AG04450 (cell line): ENCODE results near the gene EHBP1. TPM values are rescaled to one million over a fixed set of nuclear protein-coding genes. Genes with fewer than 3 reads are reported as not detected.
A peak's percentile ranks its signal among the peaks of the same experiment; 100 is the strongest.

Experiments
- CTCF ChIA-PET: fragments of 300-600, 350-600 bp; formaldehyde crosslinking; extraction: SDS; loops from one replicate; lab custom pipeline; 2022; ENCODE audit warnings: antibody characterized with exemption, inconsistent platforms; lab: Charles Lee
- POLR2A ChIA-PET: fragments of 350-600 bp; formaldehyde crosslinking; extraction: SDS; loops from one replicate; lab custom pipeline; 2021; ENCODE audit warnings: antibody characterized with exemption, inconsistent platforms; lab: Yijun Ruan, JAX
- DNase-seq: peaks from one replicate; pipeline ENCODE4 v3.0.0-alpha.2; 2011; ENCODE audit warnings: low read depth, low spot score
- H3K27ac ChIP-seq: one replicate; pipeline ENCODE4 v1.5.1; 2012; ENCODE audit warnings: low read depth, low read length, control low read depth
- H3K27me3 ChIP-seq: one replicate; pipeline ENCODE4 v1.6.0; 2012; ENCODE audit warnings: low read length; ENCODE audit not compliant: control insufficient read depth, insufficient read depth
- H3K4me3 ChIP-seq: 2 replicates; pipeline ENCODE4 v1.5.1; 2011; ENCODE audit warnings: mild to moderate bottlenecking, low read depth, low read length, control low read depth
- H3K9me3 ChIP-seq: 2 replicates; pipeline ENCODE4 v1.5.1; 2012; ENCODE audit warnings: low read length; ENCODE audit not compliant: control insufficient read depth, insufficient read depth
- polyA plus RNA-seq: library from polyadenylated mRNA; depleted of rRNA; stranded (reverse); fragments of >200 nt; gene quantifications from 2 replicates; pipeline ENCODE4 v1.2.3, GENCODE V29; 2011
- TF ChIP-seq, protein P1 (sequence below): IDR thresholded peaks from 2 replicates; pipeline ENCODE4 v1.5.1; 2011; ENCODE audit warnings: low read depth, low read length, control low read depth, inconsistent platforms

Gene EHBP1
- polyA plus RNA-seq, 1 experiment, result 68.6 TPM

- DNase-seq, result no peak
- peaks cover 72% of the 10 kb centered on the region for H3K27me3 ChIP-seq
- H3K9me3 ChIP-seq, result peaks cover 51% of the 10 kb centered on the region
- ChIA-PET CTCF (interaction anchor here (0.6 kb wide), 2 partner anchors 222 to 1151 kb away, joined by 3 to 5 read pairs; no protein-coding TSS in a partner anchor), POLR2A (no interaction called here)
- peak overlapping the region; percentile 51 for H3K4me3 ChIP-seq
- no peak overlapping the region for H3K27ac ChIP-seq
- TF ChIP-seq, protein P1, sequence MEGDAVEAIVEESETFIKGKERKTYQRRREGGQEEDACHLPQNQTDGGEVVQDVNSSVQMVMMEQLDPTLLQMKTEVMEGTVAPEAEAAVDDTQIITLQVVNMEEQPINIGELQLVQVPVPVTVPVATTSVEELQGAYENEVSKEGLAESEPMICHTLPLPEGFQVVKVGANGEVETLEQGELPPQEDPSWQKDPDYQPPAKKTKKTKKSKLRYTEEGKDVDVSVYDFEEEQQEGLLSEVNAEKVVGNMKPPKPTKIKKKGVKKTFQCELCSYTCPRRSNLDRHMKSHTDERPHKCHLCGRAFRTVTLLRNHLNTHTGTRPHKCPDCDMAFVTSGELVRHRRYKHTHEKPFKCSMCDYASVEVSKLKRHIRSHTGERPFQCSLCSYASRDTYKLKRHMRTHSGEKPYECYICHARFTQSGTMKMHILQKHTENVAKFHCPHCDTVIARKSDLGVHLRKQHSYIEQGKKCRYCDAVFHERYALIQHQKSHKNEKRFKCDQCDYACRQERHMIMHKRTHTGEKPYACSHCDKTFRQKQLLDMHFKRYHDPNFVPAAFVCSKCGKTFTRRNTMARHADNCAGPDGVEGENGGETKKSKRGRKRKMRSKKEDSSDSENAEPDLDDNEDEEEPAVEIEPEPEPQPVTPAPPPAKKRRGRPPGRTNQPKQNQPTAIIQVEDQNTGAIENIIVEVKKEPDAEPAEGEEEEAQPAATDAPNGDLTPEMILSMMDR, result no peak
Observed at GRCh38 chr2:63049211-63049969, 343.9 kb downstream of the EHBP1 start.

DNA sequence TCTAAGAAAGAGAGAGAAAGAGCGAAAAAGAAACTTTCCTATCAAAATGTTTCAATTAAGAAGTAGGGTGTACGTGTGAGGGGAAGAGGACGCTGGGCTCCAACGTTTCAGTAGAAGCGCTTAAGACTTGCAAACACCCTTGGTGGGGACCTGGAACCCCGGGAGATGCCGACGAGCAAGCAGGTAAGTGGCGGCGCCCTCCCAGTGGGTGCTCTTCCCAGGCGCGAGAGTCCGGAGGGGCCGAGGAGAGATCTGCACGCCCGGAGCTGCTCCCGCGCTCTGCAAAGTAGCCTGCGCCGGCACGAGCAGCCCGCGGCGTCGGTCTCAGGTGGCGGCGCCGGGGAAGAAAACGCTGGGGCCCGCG is 344.4 kb downstream of the EHBP1 start:
- ChIA-PET POLR2A (no interaction called here), CTCF (no interaction called here)
- no peak for DNase-seq
- H3K27me3 ChIP-seq, result peaks cover 77% of the 10 kb centered on the region
- peak overlapping the region; percentile 51 for H3K4me3 ChIP-seq
- TF ChIP-seq, protein P1, result no peak
- peaks cover 51% of the 10 kb centered on the region for H3K9me3 ChIP-seq
- H3K27ac ChIP-seq, result no peak overlapping the region

- Histone ChIP-seq H3K27ac (no peak within 1 kb of the TSS), H3K27me3 (peaks cover 83% of the 10 kb centered on the region), H3K9me3 (peaks cover 54% of the 10 kb centered on the region), H3K4me3 (peak within 1 kb of the TSS; percentile 54)
- no peak for DNase-seq
- POLR2A ChIA-PET, result interaction anchor here (0.6 kb wide), 1 partner anchor 324 kb away, joined by 3 read pairs; no protein-coding TSS in a partner anchor
- CTCF ChIA-PET, result no interaction called here
- TF ChIP-seq, protein P1, result no peak
Observed at GRCh38 chr2:63050334-63051041, 345.0 kb downstream of the EHBP1 start, which contains the start of gene OTX1. Gene OTX1, plus strand, starts transcription at chr2:63050830. Its CDS starts 2,161 bp downstream, at chr2:63052991.

GRCh38 chr2:63051042-63051794 is 345.7 kb downstream of the EHBP1 start:
- Histone ChIP-seq H3K27ac (no peak overlapping the region), H3K27me3 (peaks cover 90% of the 10 kb centered on the region), H3K4me3 (peak overlapping the region; percentile 54), H3K9me3 (peaks cover 61% of the 10 kb centered on the region)
- no peak for DNase-seq
- TF ChIP-seq, protein P1, result no peak
- ChIA-PET POLR2A (interaction anchor here (0.6 kb wide), 1 partner anchor 325 kb away, joined by 3 read pairs; no protein-coding TSS in a partner anchor), CTCF (no interaction called here)
